Measurements from ENCODE around the gene FRRS1L.

Gene FRRS1L

DNA sequence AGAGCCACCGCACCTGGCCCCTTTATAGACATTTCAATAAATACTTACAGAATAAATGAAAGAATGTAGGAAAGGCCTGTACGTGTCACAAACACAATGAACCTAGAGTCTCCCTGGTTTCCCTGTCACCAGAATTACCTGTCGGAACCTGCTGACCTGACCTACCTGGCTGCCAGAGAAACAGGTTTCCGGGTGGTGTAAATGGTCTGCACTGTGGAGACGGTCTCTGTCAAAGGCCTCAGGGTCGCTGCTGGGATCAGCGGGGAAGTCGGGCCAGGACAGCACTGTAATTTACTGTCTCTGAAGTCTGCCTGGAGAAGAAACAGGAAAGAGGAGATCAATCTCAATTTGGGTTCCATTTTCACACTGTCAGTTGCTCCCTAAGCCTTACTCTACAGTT, 9.3 kb upstream of the FRRS1L start:
- no peak overlapping the region for H3K27ac ChIP-seq
- TF ChIP-seq, protein P1, sequence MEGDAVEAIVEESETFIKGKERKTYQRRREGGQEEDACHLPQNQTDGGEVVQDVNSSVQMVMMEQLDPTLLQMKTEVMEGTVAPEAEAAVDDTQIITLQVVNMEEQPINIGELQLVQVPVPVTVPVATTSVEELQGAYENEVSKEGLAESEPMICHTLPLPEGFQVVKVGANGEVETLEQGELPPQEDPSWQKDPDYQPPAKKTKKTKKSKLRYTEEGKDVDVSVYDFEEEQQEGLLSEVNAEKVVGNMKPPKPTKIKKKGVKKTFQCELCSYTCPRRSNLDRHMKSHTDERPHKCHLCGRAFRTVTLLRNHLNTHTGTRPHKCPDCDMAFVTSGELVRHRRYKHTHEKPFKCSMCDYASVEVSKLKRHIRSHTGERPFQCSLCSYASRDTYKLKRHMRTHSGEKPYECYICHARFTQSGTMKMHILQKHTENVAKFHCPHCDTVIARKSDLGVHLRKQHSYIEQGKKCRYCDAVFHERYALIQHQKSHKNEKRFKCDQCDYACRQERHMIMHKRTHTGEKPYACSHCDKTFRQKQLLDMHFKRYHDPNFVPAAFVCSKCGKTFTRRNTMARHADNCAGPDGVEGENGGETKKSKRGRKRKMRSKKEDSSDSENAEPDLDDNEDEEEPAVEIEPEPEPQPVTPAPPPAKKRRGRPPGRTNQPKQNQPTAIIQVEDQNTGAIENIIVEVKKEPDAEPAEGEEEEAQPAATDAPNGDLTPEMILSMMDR (conservative IDR thresholded peaks at IDR 0.05), result no peak
- no peak for TF ChIP-seq ZFX (IDR thresholded peaks at IDR 0.05)

DNA sequence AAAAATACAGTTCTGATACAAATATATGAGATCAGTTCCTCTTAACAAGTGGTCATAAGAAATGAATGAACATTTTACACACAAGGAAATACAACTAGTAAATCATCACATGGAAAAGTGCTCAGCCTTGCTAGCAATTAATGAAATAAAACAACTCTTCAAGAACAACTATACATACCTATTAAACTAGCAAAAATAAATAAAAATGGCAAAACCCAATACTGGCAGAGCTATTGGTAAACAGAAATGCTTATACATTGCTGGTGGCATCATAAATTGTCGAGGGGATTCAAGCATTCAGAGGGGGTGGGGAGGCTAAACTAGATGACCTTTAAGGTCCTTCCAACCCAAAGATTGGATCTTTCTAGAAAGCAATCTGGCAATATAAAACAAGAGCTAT, 5.9 kb upstream of the FRRS1L start:
- TF ChIP-seq ZFX (IDR thresholded peaks at IDR 0.05), result no peak
- TF ChIP-seq, protein P1 (conservative IDR thresholded peaks at IDR 0.05), result no peak
- H3K27ac ChIP-seq, result no peak overlapping the region

DNA sequence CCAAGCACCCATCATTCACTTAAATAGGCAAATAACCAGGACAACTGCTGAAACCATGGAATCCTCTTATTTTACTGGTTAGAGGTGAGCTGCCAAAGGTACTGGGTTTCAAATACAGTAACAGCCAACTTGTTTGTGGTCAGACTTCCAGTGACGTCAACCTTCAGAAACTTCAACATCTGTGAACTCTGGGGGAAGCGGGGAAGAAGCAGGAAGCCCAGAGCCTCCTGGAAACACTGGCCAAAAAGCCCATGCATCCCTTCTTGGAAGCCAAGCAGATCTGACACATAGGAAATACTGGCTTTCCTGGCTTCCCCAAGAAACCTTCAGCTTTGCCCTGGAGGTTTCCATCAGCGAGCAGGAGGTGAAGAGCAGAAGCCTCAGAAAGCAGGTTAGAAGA, 4.9 kb upstream of the FRRS1L start:
- TF ChIP-seq, protein P1 (conservative IDR thresholded peaks at IDR 0.05), result no peak
- TF ChIP-seq ZFX (IDR thresholded peaks at IDR 0.05), result no peak
- H3K27ac ChIP-seq, result no peak overlapping the region

DNA sequence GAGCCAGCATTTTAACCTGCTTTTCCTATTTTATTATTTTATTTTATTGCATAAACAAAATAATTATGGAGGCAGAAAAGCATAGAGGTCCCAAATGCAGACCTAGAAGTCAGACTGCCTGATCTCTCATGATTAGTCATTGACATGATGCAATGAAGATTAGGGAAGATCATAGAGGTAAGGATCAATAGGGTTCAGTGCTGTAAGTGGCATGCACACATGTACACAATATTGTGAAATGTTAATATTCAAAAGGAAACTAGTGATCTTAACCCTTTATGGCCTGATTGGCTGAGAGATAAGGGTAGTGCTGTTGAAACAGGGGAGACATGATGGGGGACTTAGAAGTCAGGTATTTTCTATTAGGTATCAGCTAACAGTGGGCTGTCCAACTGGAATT, 1.1 kb upstream of the FRRS1L start:
- TF ChIP-seq, protein P1 (conservative IDR thresholded peaks at IDR 0.05), result no peak
- no peak for TF ChIP-seq ZFX (IDR thresholded peaks at IDR 0.05)
- H3K27ac ChIP-seq, result no peak overlapping the region

DNA sequence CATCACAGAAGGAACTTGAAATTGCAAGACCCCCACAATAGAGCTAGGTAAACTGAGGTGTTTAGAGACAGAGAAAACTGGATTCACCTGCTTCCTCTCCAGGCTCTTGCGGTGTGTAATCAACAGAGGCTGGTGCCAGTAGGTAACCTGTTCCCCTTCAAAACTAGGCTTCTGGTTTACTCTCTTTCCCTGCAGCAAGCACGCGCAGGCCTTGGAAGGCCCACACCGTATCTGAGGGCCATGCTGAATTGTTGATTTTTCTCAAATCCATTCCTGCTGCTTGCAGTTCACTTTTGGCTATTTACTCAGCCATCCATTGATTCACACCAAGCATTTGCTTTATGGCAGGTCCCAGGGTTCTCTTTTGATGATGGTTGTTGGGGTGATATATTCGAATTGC, 667 bp upstream of the FRRS1L start:
- no peak overlapping the region for H3K27ac ChIP-seq
- TF ChIP-seq ZFX (IDR thresholded peaks at IDR 0.05), result no peak
- TF ChIP-seq, protein P1 (conservative IDR thresholded peaks at IDR 0.05), result no peak

DNA sequence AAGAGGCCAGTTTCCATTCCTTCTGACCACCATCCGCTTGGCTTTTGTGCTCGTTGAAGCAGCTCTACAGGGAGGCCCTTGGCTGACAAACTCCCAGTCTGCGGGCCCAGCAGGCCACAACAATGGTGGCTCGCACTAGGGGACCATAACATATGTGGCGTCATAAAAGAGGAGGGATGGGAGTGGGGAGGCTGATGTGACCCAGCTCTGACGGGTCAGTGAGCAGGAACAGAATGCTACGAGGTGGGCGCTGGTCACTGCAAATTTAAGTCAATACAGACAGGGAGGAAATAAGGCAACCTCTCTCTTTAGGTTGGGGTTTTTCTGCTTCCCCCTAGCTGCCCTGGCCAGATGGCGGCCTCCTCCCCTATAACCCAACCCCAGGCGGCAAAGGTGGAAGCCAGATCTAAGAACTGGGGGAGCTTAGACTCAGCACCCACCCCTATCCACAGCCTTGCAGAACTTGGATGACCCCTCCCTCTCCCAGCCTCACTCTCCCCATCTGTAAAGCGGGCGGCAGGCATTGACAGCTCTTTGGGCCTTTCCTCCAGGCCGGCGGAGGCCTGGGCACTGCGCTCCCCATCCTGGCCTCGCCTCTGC, 778 bp downstream of the FRRS1L start:
- no peak for TF ChIP-seq ZFX (IDR thresholded peaks at IDR 0.05)
- TF ChIP-seq, protein P1 (conservative IDR thresholded peaks at IDR 0.05), result no peak

DNA sequence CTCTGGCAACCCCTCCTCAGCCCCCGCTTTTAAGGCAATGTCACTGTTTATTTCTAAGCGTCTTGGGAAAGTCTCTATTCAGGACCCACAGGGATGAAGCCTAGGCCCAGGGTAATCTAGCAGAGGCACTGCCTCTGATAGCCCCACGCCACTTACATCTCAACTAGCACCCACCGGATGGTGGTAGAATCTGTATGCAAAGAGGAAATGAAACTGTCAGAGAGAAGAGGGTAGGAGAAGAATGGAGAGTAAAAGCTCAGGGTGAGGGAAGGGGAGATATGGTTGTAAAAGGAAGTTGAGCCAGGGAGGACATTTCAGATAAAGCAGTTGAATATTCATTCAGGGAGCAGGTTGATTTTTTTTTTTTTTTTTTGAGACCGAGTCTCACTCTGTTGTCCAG, 3.0 kb downstream of the FRRS1L start:
- TF ChIP-seq, protein P1 (conservative IDR thresholded peaks at IDR 0.05), result no peak
- TF ChIP-seq ZFX (IDR thresholded peaks at IDR 0.05), result no peak
- no peak overlapping the region for H3K27ac ChIP-seq

More for the DNA sequence above, 778 bp downstream of the FRRS1L start:
- no peak overlapping the region for H3K27ac ChIP-seq

All from C4-2B (cell line).